Measurements from ENCODE around the gene ADAP1.

The ADAP1 gene

GRCh38 chr7:895451-896052 lies 58.9 kb downstream of the ADAP1 start:
- Mint-ChIP-seq H3K36me3 (ENCODE audit: low read depth) (peaks cover 41% of the 10 kb centered on the region), H3K9me3 (no peaks in the 10 kb centered on the region), H3K4me3 (no peak overlapping the region), H3K27me3 (ENCODE audit: low read depth) (no peaks in the 10 kb centered on the region), H3K27ac (no peak overlapping the region), H3K4me1 (ENCODE audit: low read depth) (peaks cover 2% of the 10 kb centered on the region)
- no peak for DNase-seq (ENCODE audit: low spot score)

DNA sequence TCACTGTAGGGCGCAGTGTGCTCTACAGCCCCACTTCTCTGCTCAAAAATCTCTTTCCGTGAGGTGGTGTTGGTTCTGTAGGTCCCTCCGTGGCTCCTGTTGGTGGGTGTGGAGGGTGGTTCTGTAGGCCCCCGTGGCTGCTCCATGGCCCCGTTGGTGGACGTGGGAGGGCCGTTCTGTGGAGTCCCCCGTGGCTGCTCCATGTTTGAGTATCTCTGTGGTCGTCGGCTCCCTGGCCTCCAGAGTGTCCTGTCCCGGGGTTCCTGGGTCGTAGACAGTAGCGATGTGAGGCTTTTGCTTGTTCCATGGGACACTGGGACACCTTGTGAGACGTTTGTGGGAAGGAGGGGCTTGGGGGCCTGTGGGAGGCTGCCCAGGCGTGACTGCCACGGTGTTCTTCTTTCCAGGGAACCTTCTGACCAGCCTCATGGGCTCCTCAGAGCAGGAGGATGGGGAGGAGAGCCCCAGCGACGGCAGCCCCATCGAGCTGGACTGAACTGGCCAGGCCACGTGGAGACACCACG lies 59.5 kb downstream of the ADAP1 start:
- no peaks in the 10 kb centered on the region for H3K27me3 Mint-ChIP-seq (ENCODE audit: low read depth)
- peaks cover 2% of the 10 kb centered on the region for H3K4me1 Mint-ChIP-seq (ENCODE audit: low read depth)
- no peak for DNase-seq (ENCODE audit: low spot score)
- no peaks in the 10 kb centered on the region for H3K9me3 Mint-ChIP-seq
- no peak overlapping the region for H3K4me3 Mint-ChIP-seq
- peaks cover 44% of the 10 kb centered on the region for H3K36me3 Mint-ChIP-seq (ENCODE audit: low read depth)
- no peak overlapping the region for H3K27ac Mint-ChIP-seq

- Mint-ChIP-seq H3K27ac (no peak overlapping the region), H3K36me3 (ENCODE audit: low read depth) (peaks cover 44% of the 10 kb centered on the region), H3K9me3 (no peaks in the 10 kb centered on the region), H3K4me3 (no peak overlapping the region), H3K4me1 (ENCODE audit: low read depth) (peaks cover 2% of the 10 kb centered on the region), H3K27me3 (ENCODE audit: low read depth) (no peaks in the 10 kb centered on the region)
- DNase-seq (ENCODE audit: low spot score), result no peak
These were observed 60.2 kb downstream of the ADAP1 start for GRCh38 chr7:894164-894867.

DNA sequence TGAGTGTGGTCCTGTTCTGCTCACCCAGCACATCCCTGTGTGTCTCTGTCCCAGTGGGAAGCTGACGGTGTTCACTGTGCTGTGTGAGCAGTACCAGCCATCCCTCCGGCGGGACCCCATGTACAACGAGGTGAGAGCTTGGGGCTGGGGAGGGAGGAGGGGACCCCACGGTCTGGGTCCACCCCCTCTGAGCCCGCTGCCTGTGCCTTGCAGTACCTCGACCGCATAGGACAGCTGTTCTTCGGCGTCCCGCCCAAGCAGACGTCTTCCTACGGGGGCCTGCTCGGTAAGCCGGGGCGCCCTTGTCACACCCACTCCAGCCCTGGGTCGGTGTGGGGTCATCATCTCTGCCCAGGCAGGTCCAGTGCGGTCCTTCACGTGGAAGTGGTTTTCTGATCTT lies 60.8 kb downstream of the ADAP1 start:
- peaks cover 2% of the 10 kb centered on the region for H3K4me1 Mint-ChIP-seq (ENCODE audit: low read depth)
- H3K4me3 Mint-ChIP-seq, result no peak overlapping the region
- no peaks in the 10 kb centered on the region for H3K9me3 Mint-ChIP-seq
- no peak for DNase-seq (ENCODE audit: low spot score)
- H3K27me3 Mint-ChIP-seq (ENCODE audit: low read depth), result no peaks in the 10 kb centered on the region
- peaks cover 46% of the 10 kb centered on the region for H3K36me3 Mint-ChIP-seq (ENCODE audit: low read depth)
- no peak overlapping the region for H3K27ac Mint-ChIP-seq

- H3K36me3 Mint-ChIP-seq (ENCODE audit: low read depth), result peaks cover 48% of the 10 kb centered on the region
- peaks cover 2% of the 10 kb centered on the region for H3K4me1 Mint-ChIP-seq (ENCODE audit: low read depth)
- H3K4me3 Mint-ChIP-seq, result no peak overlapping the region
- no peaks in the 10 kb centered on the region for H3K9me3 Mint-ChIP-seq
- DNase-seq (ENCODE audit: low spot score), result no peak
- H3K27me3 Mint-ChIP-seq (ENCODE audit: low read depth), result no peaks in the 10 kb centered on the region
- no peak overlapping the region for H3K27ac Mint-ChIP-seq
These were observed 61.6 kb downstream of the ADAP1 start for GRCh38 chr7:892648-893593.

- Mint-ChIP-seq H3K9me3 (no peaks in the 10 kb centered on the region), H3K36me3 (ENCODE audit: low read depth) (peaks cover 51% of the 10 kb centered on the region), H3K27ac (no peak overlapping the region)
These were observed 62.7 kb downstream of the ADAP1 start for GRCh38 chr7:891805-892204.

DNA sequence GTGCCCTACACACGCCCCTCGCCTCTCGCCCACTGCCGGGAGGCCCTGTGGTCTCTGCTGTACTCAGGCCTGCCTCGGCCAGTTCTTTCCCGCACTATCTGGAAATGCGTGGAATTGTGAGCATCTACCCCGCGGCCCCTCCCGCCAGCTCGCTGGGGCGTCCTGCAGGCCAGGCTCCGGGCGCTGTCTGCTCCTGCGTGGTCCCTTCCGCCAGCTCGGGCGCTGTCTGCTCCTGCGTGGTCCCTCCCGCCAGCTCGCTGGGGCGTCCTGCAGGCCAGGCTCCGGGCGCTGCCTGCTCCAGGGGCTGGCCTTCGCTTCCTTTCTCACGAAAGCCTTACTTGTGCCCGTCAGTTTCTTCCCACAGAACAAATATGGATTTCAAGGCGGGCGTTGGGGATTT lies 63.2 kb downstream of the ADAP1 start:
- Mint-ChIP-seq H3K27me3 (ENCODE audit: low read depth) (no peaks in the 10 kb centered on the region), H3K36me3 (ENCODE audit: low read depth) (peaks cover 49% of the 10 kb centered on the region), H3K4me3 (no peak overlapping the region), H3K9me3 (no peaks in the 10 kb centered on the region), H3K27ac (no peak overlapping the region), H3K4me1 (ENCODE audit: low read depth) (peaks cover 2% of the 10 kb centered on the region)
- DNase-seq (ENCODE audit: low spot score), result no peak

More at GRCh38 chr7:891805-892204, 62.7 kb downstream of the ADAP1 start:
- Mint-ChIP-seq H3K4me1 (ENCODE audit: low read depth) (peaks cover 2% of the 10 kb centered on the region), H3K4me3 (no peak overlapping the region), H3K27me3 (ENCODE audit: low read depth) (no peaks in the 10 kb centered on the region)
- no peak for DNase-seq (ENCODE audit: low spot score)

- H3K9me3 Mint-ChIP-seq, result no peaks in the 10 kb centered on the region
- H3K4me1 Mint-ChIP-seq (ENCODE audit: low read depth), result peaks cover 2% of the 10 kb centered on the region
- no peak for DNase-seq (ENCODE audit: low spot score)
- H3K36me3 Mint-ChIP-seq (ENCODE audit: low read depth), result peaks cover 45% of the 10 kb centered on the region
- H3K27ac Mint-ChIP-seq, result no peak overlapping the region
- no peak overlapping the region for H3K4me3 Mint-ChIP-seq
- H3K27me3 Mint-ChIP-seq (ENCODE audit: low read depth), result no peaks in the 10 kb centered on the region
These were observed 63.6 kb downstream of the ADAP1 start for GRCh38 chr7:890868-891267.

GRCh38 chr7:889391-889790 lies 65.1 kb downstream of the ADAP1 start:
- no peaks in the 10 kb centered on the region for H3K27me3 Mint-ChIP-seq (ENCODE audit: low read depth)
- no peaks in the 10 kb centered on the region for H3K9me3 Mint-ChIP-seq
- H3K4me3 Mint-ChIP-seq, result no peak overlapping the region
- no peak for DNase-seq (ENCODE audit: low spot score)
- peaks cover 35% of the 10 kb centered on the region for H3K36me3 Mint-ChIP-seq (ENCODE audit: low read depth)
- peaks cover 2% of the 10 kb centered on the region for H3K4me1 Mint-ChIP-seq (ENCODE audit: low read depth)
- H3K27ac Mint-ChIP-seq, result no peak overlapping the region

- Mint-ChIP-seq H3K36me3 (ENCODE audit: low read depth) (peaks cover 33% of the 10 kb centered on the region), H3K9me3 (no peaks in the 10 kb centered on the region), H3K27me3 (ENCODE audit: low read depth) (no peaks in the 10 kb centered on the region), H3K4me1 (ENCODE audit: low read depth) (peaks cover 2% of the 10 kb centered on the region), H3K4me3 (no peak overlapping the region), H3K27ac (no peak overlapping the region)
- DNase-seq (ENCODE audit: low spot score), result no peak
These were observed 65.5 kb downstream of the ADAP1 start for GRCh38 chr7:889025-889390.

DNA sequence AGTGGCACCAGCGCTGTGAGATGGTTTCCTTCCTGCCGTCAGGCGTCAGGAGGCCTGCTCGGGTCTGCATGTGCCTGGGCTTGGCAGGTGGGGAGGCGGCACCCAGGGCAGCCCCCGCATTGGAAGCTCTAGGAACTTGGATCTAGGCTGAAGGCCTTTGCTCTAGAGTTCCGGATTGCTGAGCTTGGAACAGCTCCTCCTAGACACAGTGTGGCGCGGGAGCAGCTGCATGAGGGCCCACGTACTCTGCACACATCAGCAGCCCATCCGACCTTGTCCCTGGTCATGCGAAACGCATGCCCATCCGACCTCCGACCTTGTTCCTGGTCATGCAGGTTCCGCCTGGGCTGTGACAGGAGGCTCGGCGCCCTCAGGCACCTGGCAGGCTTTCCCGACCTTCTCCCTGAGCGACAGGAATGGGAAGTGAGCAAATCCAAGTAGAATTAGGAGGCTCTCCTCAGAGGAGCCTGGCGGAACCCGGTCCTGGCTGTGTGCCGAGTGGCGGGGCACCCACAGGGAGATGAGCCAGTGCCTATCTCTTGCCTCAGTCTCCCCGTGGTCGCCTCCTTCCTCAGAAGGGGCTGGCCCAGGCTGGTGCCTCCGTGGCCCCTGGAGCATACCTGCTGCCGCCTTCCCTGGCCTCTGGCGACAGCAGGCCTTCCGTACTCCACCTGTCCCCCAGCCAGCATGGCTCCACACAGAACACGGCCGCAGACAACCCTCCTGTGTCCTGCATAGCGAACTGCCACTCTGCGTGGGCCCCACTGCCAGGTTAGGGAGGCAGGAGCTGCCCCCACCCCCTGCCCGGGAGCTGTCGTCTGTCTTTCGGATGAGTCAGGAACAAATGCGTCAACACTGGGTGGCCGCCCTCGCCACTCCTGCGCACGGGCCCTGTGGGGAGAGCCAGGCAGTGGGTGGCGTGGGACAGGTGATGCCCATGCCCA lies 66.1 kb downstream of the ADAP1 start:
- Mint-ChIP-seq H3K9me3 (no peaks in the 10 kb centered on the region), H3K27me3 (ENCODE audit: low read depth) (no peaks in the 10 kb centered on the region), H3K27ac (no peak overlapping the region), H3K4me1 (ENCODE audit: low read depth) (peaks cover 2% of the 10 kb centered on the region), H3K4me3 (no peak overlapping the region), H3K36me3 (ENCODE audit: low read depth) (peaks cover 29% of the 10 kb centered on the region)
- DNase-seq (ENCODE audit: low spot score), result no peak

DNA sequence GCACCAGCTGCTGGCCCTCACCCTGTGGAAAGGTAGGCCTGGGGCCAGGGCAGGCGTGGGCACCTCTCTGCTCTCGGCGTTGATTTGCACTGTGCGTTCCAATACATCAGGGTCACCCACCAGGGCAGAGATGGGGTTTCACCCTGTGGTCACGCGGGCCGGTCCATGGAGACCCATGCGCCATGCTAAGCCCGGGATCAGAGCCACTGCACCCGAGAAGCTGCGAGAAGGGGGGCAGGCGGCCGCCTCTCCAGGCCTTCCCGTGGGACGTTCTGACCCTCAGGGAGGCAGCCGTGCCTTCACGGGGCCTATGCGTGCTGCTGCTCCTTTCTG lies 67.0 kb downstream of the ADAP1 start:
- Mint-ChIP-seq H3K36me3 (ENCODE audit: low read depth) (peaks cover 21% of the 10 kb centered on the region), H3K27ac (no peak overlapping the region), H3K27me3 (ENCODE audit: low read depth) (no peaks in the 10 kb centered on the region), H3K4me1 (ENCODE audit: low read depth) (no peaks in the 10 kb centered on the region), H3K9me3 (no peaks in the 10 kb centered on the region), H3K4me3 (no peak overlapping the region)
- DNase-seq (ENCODE audit: low spot score), result no peak

All from T-helper 2 cell treated with Interferon-gamma antibody and Interleukin-4, amounts not matched to agents 5 μg/mL and 100 μg/mL, for 36 hours (primary cell).